Cardiac muscle cell (in vitro differentiated cells and primary cell): ENCODE data around the gene MAP1B. TPM values are rescaled to one million over a fixed set of nuclear protein-coding genes. Genes with fewer than 3 reads are reported as not detected.

Experiments
- DNase-seq, 2 donors: peaks; one replicate each; pipeline versions ENCODE4 v3.0.0 to v3.0.0-alpha.2; 2010 to 2017; ENCODE audit warnings: low read depth in 1 of 2, low spot score in 1 of 2
- H3K27ac ChIP-seq: fragments of 200-600 bp; sonication (generic); 2 replicates; pipeline ENCODE4 v1.5.1; 2016
- H3K27me3 ChIP-seq: fragments of 200-600 bp; sonication (generic); 2 replicates; pipeline ENCODE4 v1.6.0; 2016; ENCODE audit warnings: control low read depth
- H3K36me3 ChIP-seq: fragments of 200-600 bp; sonication (generic); 2 replicates; pipeline ENCODE4 v1.5.1; 2016; ENCODE audit warnings: control low read depth
- H3K4me1 ChIP-seq: fragments of 200-600 bp; sonication (generic); 2 replicates; pipeline ENCODE4 v1.8.1; 2017; ENCODE audit warnings: low read depth, mild to moderate bottlenecking, mixed run types
- H3K4me3 ChIP-seq: fragments of 200-600 bp; sonication (generic); 2 replicates; pipeline ENCODE4 v1.5.1; 2016; ENCODE audit warnings: mild to moderate bottlenecking
- H3K9me3 ChIP-seq: fragments of 200-600 bp; sonication (generic); 2 replicates; pipeline ENCODE4 v1.5.1; 2017; ENCODE audit warnings: low read depth, mild to moderate bottlenecking, control low read depth
- CTCF ChIP-seq: IDR thresholded peaks from 2 replicates; pipeline ENCODE4 v1.5.1; 2012; ENCODE audit warnings: low read depth, mild to moderate bottlenecking, low read length
- polyA plus RNA-seq: library from polyadenylated mRNA; unstranded; fragments of >200 nt; fragmentation: Nextera tagmentation; extraction: Ambion mirVana; gene quantifications from 2 replicates; pipeline ENCODE4 v1.2.1, GENCODE V29; 2016
- total RNA-seq: library from RNA; depleted of rRNA; stranded (reverse); fragments of >200 nt; gene quantifications from 2 replicates; pipeline ENCODE4 v1.2.3, GENCODE V29; 2016

MAP1B gene
- total and polyA plus RNA-seq, 2 experiments from 2014 or later: 119 to 142 TPM

GRCh38 chr5:72191404-72191803, 84.1 kb downstream of the MAP1B start:
- Histone ChIP-seq H3K9me3 (no peaks in the 10 kb centered on the region), H3K27ac (no peak overlapping the region), H3K4me3 (no peak overlapping the region), H3K27me3 (no peaks in the 10 kb centered on the region), H3K36me3 (peaks cover 12% of the 10 kb centered on the region), H3K4me1 (no peaks in the 10 kb centered on the region)
- DNase-seq: no peak
- TF ChIP-seq CTCF: no peak

GRCh38 chr5:72194846-72195245, 87.6 kb downstream of the MAP1B start:
- H3K36me3 ChIP-seq: peaks cover 19% of the 10 kb centered on the region
- no peak overlapping the region for H3K4me3 ChIP-seq

GRCh38 chr5:72195581-72195980, 88.3 kb downstream of the MAP1B start:
- Histone ChIP-seq H3K27ac (no peak overlapping the region), H3K36me3 (peaks cover 19% of the 10 kb centered on the region), H3K4me3 (no peak overlapping the region), H3K27me3 (no peaks in the 10 kb centered on the region), H3K9me3 (no peaks in the 10 kb centered on the region), H3K4me1 (no peaks in the 10 kb centered on the region)
- TF ChIP-seq CTCF: no peak
- DNase-seq: no peak

More at GRCh38 chr5:72194846-72195245, 87.6 kb downstream of the MAP1B start:
- Histone ChIP-seq H3K27me3 (no peaks in the 10 kb centered on the region), H3K4me1 (no peaks in the 10 kb centered on the region), H3K27ac (no peak overlapping the region), H3K9me3 (no peaks in the 10 kb centered on the region)
- TF ChIP-seq CTCF: no peak
- DNase-seq: no peak

- H3K9me3 ChIP-seq: no peaks in the 10 kb centered on the region
- no peak for TF ChIP-seq CTCF
- peaks cover 19% of the 10 kb centered on the region for H3K36me3 ChIP-seq
- no peaks in the 10 kb centered on the region for H3K27me3 ChIP-seq
- H3K27ac ChIP-seq: no peak overlapping the region
- H3K4me1 ChIP-seq: peaks cover 6% of the 10 kb centered on the region
- H3K4me3 ChIP-seq: no peak overlapping the region
- DNase-seq: no peak
Observed at GRCh38 chr5:72197393-72197792, 90.1 kb downstream of the MAP1B start.

- Histone ChIP-seq H3K36me3 (peaks cover 11% of the 10 kb centered on the region), H3K9me3 (no peaks in the 10 kb centered on the region), H3K4me3 (no peak overlapping the region), H3K4me1 (peaks cover 7% of the 10 kb centered on the region), H3K27me3 (no peaks in the 10 kb centered on the region), H3K27ac (no peak overlapping the region)
- no peak for TF ChIP-seq CTCF
- DNase-seq: no peak
Observed at GRCh38 chr5:72199681-72200080, 92.4 kb downstream of the MAP1B start.

- Histone ChIP-seq H3K36me3 (peaks cover 19% of the 10 kb centered on the region), H3K27ac (no peak overlapping the region), H3K4me3 (no peak overlapping the region), H3K27me3 (no peaks in the 10 kb centered on the region), H3K4me1 (peaks cover 7% of the 10 kb centered on the region), H3K9me3 (no peaks in the 10 kb centered on the region)
- no peak for DNase-seq
- TF ChIP-seq CTCF: no peak
Observed at GRCh38 chr5:72202331-72202825, 95.1 kb downstream of the MAP1B start.
